ENCODE data around the gene CLMN.

The CLMN gene

GRCh38 chr14:95157048-95157326 is 162.7 kb downstream of the CLMN start:
- H3K36me3 Mint-ChIP-seq (ENCODE audit: low read depth): peaks cover 42% of the 10 kb centered on the region
- no peaks in the 10 kb centered on the region for H3K27me3 Mint-ChIP-seq
- no peak for DNase-seq
- H3K4me3 Mint-ChIP-seq: peak overlapping the region; percentile 94
- H3K9me3 Mint-ChIP-seq: no peaks in the 10 kb centered on the region
- peaks cover 44% of the 10 kb centered on the region for H3K4me1 Mint-ChIP-seq (ENCODE audit: low read depth)
- H3K27ac Mint-ChIP-seq: peak overlapping the region; percentile 99

- peak overlapping the region; percentile 89 for H3K27ac Mint-ChIP-seq
- H3K36me3 Mint-ChIP-seq (ENCODE audit: low read depth): peaks cover 46% of the 10 kb centered on the region
- peaks cover 49% of the 10 kb centered on the region for H3K4me1 Mint-ChIP-seq (ENCODE audit: low read depth)
- no peaks in the 10 kb centered on the region for H3K27me3 Mint-ChIP-seq
- peak; percentile 70 for DNase-seq
- H3K4me3 Mint-ChIP-seq: peak overlapping the region; percentile 87
- no peaks in the 10 kb centered on the region for H3K9me3 Mint-ChIP-seq
These were observed 163.3 kb downstream of the CLMN start for GRCh38 chr14:95156161-95157047.

DNA sequence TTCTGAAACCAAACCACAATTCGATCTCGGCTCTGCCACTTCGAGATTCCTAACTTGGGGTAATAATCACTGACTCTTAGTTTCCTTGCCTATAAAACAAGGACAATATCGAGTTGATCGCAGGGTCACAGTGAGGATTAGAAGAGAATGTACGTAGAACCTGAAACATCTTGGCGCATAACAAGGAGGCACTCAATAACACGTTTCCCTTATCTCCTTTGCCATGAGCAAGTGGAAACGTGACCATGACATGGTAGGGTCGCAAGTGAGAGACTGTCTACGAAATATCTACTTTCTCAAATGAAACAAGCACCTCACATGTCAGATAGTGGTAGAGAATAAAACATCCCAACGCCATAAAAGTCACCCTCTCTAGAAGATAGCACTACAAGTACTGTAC is 164.7 kb downstream of the CLMN start:
- Mint-ChIP-seq H3K36me3 (ENCODE audit: low read depth) (peaks cover 46% of the 10 kb centered on the region), H3K4me1 (ENCODE audit: low read depth) (peaks cover 63% of the 10 kb centered on the region), H3K4me3 (peak overlapping the region; percentile 87), H3K9me3 (no peaks in the 10 kb centered on the region), H3K27ac (peak overlapping the region; percentile 89), H3K27me3 (no peaks in the 10 kb centered on the region)
- DNase-seq: no peak

GRCh38 chr14:95153866-95154265 is 165.8 kb downstream of the CLMN start:
- Mint-ChIP-seq H3K27ac (peak overlapping the region; percentile 38), H3K4me3 (no peak overlapping the region), H3K27me3 (no peaks in the 10 kb centered on the region), H3K4me1 (ENCODE audit: low read depth) (peaks cover 73% of the 10 kb centered on the region), H3K9me3 (no peaks in the 10 kb centered on the region), H3K36me3 (ENCODE audit: low read depth) (peaks cover 46% of the 10 kb centered on the region)
- no peak for DNase-seq

DNA sequence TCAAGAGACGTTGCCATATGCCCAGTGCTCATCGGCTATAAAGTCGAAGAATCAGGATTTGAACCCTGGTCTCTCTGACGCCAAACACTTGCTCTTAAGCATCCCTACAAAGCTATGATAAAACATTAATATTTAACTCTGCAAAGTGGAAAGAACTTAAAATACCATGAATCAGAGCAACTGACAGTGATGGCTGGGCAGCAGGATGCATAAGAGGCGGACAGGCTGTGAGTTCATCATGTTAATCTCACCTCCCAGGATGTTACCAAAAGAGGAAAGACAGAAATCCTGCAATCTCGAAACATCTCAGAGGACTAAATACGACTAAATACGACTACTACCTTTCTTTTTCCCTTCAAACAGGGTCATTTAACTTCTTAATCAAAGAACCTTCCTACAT is 168.1 kb downstream of the CLMN start:
- Mint-ChIP-seq H3K4me1 (ENCODE audit: low read depth) (peaks cover 82% of the 10 kb centered on the region), H3K27ac (no peak overlapping the region), H3K9me3 (no peaks in the 10 kb centered on the region), H3K36me3 (ENCODE audit: low read depth) (peaks cover 54% of the 10 kb centered on the region), H3K27me3 (no peaks in the 10 kb centered on the region), H3K4me3 (no peak overlapping the region)
- DNase-seq: no peak

DNA sequence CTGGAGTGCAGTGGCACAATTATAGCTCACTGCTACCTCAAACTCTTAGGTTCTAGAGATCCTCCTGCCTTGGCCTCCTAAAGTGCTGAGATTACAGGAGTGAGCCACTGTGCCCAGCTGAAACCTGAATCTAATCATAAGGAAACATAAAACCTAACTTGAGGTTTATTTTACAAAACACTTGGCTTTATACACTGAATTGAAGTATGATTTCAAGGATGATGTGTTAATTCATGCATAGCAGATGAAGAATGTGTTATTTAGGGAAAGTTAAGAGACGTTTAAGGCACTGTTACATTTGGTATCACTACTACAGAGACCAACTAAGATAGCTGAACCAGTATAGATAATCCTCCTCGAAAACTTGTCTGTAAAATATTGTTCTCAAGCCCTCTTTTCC is 168.8 kb downstream of the CLMN start:
- H3K9me3 Mint-ChIP-seq: peaks cover 1% of the 10 kb centered on the region
- H3K36me3 Mint-ChIP-seq (ENCODE audit: low read depth): peaks cover 54% of the 10 kb centered on the region
- H3K27ac Mint-ChIP-seq: peak overlapping the region; percentile 28
- peaks cover 83% of the 10 kb centered on the region for H3K4me1 Mint-ChIP-seq (ENCODE audit: low read depth)
- H3K27me3 Mint-ChIP-seq: no peaks in the 10 kb centered on the region
- no peak overlapping the region for H3K4me3 Mint-ChIP-seq
- DNase-seq: no peak

- Mint-ChIP-seq H3K27ac (no peak overlapping the region), H3K4me3 (no peak overlapping the region)
These were observed 170.3 kb downstream of the CLMN start for GRCh38 chr14:95149441-95149840.

DNA sequence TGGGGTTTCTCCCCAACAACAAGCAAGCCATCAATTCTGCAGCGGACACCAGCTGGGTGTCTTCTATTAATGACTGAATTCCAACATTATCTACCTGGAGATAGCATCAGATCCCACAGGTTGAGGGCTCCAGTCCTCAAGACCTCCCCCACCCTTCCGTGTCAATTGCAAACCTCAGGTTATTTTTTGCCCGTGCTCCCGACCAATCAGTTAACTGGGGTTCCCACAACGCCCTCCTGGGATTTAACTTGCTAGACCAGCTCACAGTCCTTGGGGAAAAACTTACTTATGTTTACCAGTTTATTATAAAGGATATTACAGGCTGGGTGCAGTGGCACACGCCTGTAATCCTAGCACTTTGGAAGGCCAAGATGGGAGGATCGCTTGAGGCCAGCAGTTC is 172.1 kb downstream of the CLMN start:
- DNase-seq: no peak
- H3K27ac Mint-ChIP-seq: no peak overlapping the region
- peaks cover 11% of the 10 kb centered on the region for H3K9me3 Mint-ChIP-seq
- H3K4me3 Mint-ChIP-seq: no peak overlapping the region
- H3K4me1 Mint-ChIP-seq (ENCODE audit: low read depth): peaks cover 82% of the 10 kb centered on the region
- H3K27me3 Mint-ChIP-seq: no peaks in the 10 kb centered on the region
- peaks cover 39% of the 10 kb centered on the region for H3K36me3 Mint-ChIP-seq (ENCODE audit: low read depth)

More at GRCh38 chr14:95149441-95149840, 170.3 kb downstream of the CLMN start:
- H3K9me3 Mint-ChIP-seq: peaks cover 11% of the 10 kb centered on the region
- no peak for DNase-seq
- peaks cover 79% of the 10 kb centered on the region for H3K4me1 Mint-ChIP-seq (ENCODE audit: low read depth)
- H3K27me3 Mint-ChIP-seq: no peaks in the 10 kb centered on the region
- peaks cover 50% of the 10 kb centered on the region for H3K36me3 Mint-ChIP-seq (ENCODE audit: low read depth)

- Mint-ChIP-seq H3K4me1 (ENCODE audit: low read depth) (peaks cover 80% of the 10 kb centered on the region), H3K27me3 (no peaks in the 10 kb centered on the region), H3K36me3 (ENCODE audit: low read depth) (peaks cover 32% of the 10 kb centered on the region), H3K27ac (no peak overlapping the region), H3K9me3 (peaks cover 11% of the 10 kb centered on the region), H3K4me3 (no peak overlapping the region)
- DNase-seq: no peak
These were observed 173.5 kb downstream of the CLMN start for GRCh38 chr14:95146079-95146771.

- Mint-ChIP-seq H3K27me3 (no peaks in the 10 kb centered on the region), H3K9me3 (peaks cover 11% of the 10 kb centered on the region), H3K27ac (no peak overlapping the region), H3K4me1 (ENCODE audit: low read depth) (peaks cover 78% of the 10 kb centered on the region), H3K36me3 (ENCODE audit: low read depth) (peaks cover 36% of the 10 kb centered on the region), H3K4me3 (no peak overlapping the region)
- DNase-seq: no peak
These were observed 174.9 kb downstream of the CLMN start for GRCh38 chr14:95144849-95145248.

- Mint-ChIP-seq H3K4me3 (no peak overlapping the region), H3K9me3 (peaks cover 11% of the 10 kb centered on the region), H3K4me1 (ENCODE audit: low read depth) (peaks cover 79% of the 10 kb centered on the region), H3K27me3 (no peaks in the 10 kb centered on the region), H3K27ac (peak overlapping the region; percentile 29), H3K36me3 (ENCODE audit: low read depth) (peaks cover 43% of the 10 kb centered on the region)
- no peak for DNase-seq
These were observed 175.7 kb downstream of the CLMN start for GRCh38 chr14:95143808-95144620.

GRCh38 chr14:95142208-95142607 is 177.5 kb downstream of the CLMN start:
- Mint-ChIP-seq H3K27ac (no peak overlapping the region), H3K9me3 (peaks cover 11% of the 10 kb centered on the region), H3K4me1 (ENCODE audit: low read depth) (peaks cover 78% of the 10 kb centered on the region), H3K4me3 (no peak overlapping the region), H3K27me3 (no peaks in the 10 kb centered on the region), H3K36me3 (ENCODE audit: low read depth) (peaks cover 42% of the 10 kb centered on the region)
- DNase-seq: no peak

- H3K4me1 Mint-ChIP-seq (ENCODE audit: low read depth): peaks cover 80% of the 10 kb centered on the region
- peaks cover 40% of the 10 kb centered on the region for H3K36me3 Mint-ChIP-seq (ENCODE audit: low read depth)
- no peak for DNase-seq
- no peaks in the 10 kb centered on the region for H3K27me3 Mint-ChIP-seq
- H3K27ac Mint-ChIP-seq: no peak overlapping the region
- H3K4me3 Mint-ChIP-seq: no peak overlapping the region
- H3K9me3 Mint-ChIP-seq: peaks cover 11% of the 10 kb centered on the region
These were observed 178.0 kb downstream of the CLMN start for GRCh38 chr14:95141684-95142083.

GRCh38 chr14:95140060-95140858 is 179.4 kb downstream of the CLMN start:
- peaks cover 7% of the 10 kb centered on the region for H3K9me3 Mint-ChIP-seq
- peak overlapping the region; percentile 87 for H3K27ac Mint-ChIP-seq
- H3K4me1 Mint-ChIP-seq (ENCODE audit: low read depth): peaks cover 82% of the 10 kb centered on the region
- H3K27me3 Mint-ChIP-seq: no peaks in the 10 kb centered on the region
- peaks cover 40% of the 10 kb centered on the region for H3K36me3 Mint-ChIP-seq (ENCODE audit: low read depth)
- DNase-seq: no peak
- H3K4me3 Mint-ChIP-seq: no peak overlapping the region

Data from activated T-cell treated with anti-CD3 and anti-CD28 coated beads, Interleukin-2, amount 50 U/mL, for 24 hours (primary cell).